HuH-7.5 (cell line): Measurements from ENCODE around the gene HDAC10.
A peak's percentile ranks its signal among the peaks of the same experiment; 100 is the strongest.

Experiments
- DNase-seq: peaks from one replicate; pipeline ENCODE4 v3.0.0; 2011; ENCODE audit warnings: low spot score

Gene HDAC10

DNA sequence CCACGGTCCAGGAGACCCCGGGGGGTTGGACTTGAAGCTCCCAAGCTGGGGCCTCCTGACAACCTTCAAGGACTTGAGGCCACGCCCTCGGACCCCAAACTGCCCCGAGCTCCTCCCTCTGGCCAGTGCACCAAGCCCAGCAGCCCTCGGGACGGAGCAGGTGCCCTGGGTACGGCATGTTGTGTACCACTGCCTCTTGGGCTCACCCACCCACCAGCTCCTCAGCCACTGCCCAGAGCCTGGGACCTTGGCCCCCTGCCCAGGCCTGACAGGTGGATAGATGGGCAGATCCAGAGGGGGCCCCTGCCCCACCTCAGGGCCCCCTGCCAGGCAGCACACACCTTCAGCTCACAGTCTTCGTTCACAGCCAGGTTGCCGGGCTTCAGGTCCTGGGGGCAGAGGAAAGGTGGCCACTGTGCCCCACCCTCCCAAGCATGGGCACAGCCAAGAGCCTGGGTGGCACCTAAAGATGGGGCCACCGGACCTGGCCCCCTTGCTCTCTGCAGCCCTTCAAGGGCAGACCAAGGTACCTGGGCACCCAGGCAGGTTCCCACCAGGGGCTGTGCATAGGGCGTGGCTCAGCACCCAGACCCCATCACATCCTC, 5.3 kb upstream of the HDAC10 start:
- no peak for DNase-seq

GRCh38 chr22:50255607-50256006, 4.5 kb upstream of the HDAC10 start:
- no peak for DNase-seq

DNA sequence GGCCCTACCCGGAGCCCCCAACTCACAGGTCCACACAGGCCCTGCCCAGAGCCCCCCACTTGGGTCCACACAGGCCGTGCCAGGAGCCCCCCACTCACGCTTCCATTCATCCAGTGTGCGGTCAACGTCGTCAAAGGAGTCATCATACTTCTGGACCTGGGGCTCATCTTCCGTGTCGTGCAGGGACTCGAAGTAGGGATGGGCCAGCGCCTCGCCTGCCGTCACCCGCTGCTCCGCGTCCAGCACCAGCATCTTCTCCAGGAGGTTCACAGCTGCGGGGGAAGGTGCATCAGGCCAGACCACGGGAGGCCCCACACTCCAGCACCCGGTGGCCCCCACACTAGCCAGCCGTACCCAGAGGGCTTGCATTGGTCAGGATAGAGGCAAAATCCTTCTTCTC, 4.0 kb upstream of the HDAC10 start:
- no peak for DNase-seq

DNA sequence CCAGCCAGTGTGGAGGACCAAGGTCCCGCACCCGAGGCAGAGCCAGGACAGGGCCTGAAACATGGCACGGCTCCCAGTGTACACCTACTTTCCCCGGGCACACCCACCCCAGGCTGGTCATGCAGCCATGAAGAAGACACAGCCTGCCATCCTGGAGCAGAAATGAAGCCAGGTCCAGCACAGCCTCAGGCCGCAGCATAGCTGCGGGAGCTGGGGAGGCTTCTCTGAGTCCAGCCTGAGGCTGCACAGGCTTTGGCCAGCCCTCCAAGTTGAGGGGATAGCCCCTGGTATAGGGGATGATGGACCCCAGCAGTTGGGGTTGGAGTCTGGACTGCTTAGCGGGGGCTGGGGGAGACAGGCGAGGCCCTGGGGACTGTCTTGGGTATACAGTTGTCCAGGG, 2.9 kb upstream of the HDAC10 start:
- no peak for DNase-seq

DNA sequence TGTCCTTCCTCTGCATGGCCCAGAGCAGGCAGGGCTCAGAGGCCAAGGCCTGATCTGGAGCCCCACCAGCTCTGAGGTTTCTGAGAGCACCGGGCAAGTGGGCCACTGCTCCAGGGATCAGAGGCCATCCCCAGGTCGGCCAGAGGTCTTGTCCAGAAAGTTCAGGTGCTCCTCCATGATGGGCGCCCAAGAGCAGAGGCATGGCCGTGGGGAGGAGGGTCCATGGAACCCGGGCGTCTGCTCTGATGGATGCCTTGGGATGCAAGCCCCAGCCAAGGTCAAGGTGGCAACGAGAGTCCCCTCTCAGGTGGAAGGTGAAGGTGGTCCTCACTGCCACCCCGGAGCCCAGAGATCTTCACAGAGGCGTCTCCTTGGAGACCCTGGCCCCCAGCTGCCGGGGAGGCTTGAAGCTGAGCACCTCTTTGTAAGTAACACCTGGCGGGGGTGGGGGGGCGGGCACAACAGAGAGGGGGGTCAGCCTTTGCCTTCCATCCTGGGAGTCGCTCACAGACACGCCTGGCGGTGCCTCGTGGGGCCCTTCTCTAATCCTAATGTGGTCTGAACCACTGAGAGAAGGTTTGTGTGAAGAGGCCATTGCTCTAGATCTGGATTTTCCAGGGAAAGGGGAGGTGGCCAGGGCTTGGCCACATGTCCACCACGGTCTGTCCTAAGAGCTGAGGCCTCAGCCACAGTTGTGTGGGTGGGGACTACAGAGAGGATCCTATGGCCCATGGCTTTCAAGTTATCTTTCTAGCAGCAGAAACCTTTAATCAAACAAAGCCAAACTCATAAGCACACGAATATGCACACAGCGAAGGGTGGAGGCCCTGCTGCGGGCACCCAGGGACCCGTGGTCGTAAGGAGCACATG, 2.2 kb upstream of the HDAC10 start:
- no peak for DNase-seq

DNA sequence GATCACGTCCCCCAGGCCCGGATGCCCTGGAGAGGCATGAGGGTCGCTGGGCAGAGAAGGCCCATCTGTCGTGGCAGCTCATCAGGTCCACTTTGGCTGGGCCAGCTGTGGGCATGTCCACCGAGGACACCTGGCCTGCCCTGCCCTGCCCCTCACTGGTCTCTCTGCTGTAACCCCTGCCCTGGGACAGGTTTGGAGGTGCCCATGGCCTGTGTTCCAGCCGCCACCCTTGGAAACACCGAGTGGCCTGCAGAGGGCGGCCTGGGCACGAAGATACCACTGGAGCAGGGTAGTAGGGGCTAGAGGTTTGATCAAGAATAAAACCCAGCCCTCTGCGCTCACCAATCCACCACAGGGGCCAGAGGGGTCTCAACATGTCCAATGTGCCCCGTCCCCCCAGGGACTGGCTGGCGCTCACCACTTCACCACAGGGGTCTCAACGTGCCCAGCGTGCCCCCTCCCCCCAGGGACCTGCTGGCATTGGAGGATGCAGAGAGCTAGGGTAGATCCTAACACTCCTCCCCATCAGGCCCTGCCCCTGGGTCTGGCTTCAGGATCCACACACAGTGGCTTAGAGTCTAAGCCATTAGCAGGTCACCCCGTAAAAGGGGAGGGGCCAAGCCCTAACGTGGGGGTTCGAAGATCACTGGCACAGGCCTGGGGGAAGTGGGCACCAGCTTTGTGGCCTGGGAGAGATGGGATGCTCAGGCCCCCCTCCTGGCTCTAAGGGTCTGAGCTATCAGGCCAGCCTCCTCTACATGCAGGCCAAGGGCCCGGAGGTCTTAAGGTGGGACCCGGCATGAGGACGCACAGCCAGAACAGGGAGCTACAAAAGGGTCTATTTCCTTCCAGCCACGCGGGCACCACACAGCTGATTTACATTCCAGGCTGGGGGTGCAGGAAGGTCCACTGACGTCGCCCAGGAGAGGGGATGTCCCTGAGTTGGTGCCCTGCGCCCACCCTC, 1.3 kb upstream of the HDAC10 start:
- DNase-seq, result peak; percentile 84

DNA sequence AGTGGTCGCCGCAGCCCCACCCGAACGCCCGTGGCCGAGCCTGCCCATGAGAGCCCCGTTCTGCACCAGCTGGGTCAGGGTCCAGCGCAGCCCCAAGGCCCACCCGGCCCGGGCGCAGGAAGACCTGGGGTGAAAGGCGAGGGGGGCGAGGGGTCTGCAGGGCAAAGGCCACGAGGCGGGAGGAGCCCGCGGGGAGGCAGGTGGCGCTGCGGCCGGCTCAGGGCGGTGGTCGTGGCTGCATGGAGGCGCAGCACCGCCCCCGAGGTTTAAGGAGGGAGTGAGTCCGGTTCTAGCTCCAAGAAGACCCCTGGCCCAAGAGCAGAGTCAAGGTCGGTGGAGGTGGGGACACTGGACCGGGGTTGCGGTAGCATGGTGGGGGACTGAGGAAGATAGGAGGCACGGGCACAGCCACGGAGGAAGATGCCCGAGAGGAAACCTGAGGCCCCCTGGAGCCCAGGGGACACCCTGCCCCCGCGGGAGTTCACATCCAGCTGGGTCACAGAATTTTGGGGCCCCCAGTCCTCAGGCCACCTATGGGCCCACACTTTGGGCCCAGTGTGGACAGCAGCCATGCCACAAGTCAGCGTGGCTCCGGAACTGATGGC, 514 bp upstream of the HDAC10 start:
- no peak for DNase-seq

DNA sequence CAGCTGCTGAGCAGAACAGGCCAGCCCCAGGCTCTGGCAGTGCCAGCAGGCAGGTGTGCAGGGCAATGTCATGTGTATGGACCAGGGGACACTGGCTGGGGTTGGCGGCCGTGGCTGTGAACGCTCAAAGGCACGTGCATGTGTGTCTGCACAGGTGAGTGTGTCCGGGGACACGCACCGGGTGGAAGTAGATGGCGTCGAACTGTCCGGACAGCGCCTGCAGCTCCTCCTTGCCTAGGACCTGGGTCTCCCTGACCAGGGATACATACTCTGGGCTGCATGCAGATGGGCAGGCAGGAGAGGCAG, 863 bp downstream of the HDAC10 start:
- DNase-seq, result no peak

DNA sequence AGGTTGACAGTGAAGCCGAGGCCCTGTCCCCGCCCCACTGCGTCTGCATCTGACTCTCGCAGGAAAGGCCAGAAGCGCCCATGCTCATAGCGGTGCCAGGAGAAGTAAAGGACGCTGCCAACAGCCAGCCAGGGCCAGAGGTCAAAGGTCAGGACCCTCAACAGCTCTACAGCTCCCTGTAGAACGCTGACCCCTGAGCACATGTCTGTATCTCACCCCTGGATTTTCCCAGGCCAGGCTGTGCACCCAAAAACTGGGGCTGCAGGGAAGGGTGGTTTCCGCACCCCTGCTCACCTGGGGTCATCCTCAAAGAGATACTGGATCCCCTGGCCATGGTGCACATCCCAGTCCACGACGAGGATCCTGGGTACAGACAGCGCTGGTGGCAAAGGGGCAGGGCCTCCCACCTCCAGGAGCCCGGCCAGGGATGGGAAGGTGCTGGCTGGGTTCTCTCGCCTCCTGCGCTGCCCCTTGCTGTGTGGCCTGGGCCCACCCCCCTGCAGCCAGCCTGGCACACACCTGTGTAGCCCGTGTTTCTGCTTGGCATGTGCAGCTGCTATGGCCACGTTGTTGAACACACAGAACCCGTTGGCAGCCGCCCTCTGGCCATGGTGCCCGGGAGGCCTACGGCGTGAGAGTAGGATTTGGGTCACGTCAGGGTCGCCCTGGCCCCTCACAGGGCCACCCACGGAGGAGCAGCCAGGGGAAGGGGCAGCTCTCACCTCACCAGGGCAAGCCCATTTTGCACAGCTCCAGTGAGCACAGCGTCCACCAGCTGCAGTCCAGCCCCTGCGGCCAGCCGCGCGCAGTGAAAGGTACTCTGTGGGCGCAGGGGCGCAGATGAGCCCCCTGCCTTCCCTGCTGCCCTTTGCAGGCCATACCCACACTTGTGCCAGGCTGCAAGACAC, 1.5 kb downstream of the HDAC10 start:
- DNase-seq, result no peak

DNA sequence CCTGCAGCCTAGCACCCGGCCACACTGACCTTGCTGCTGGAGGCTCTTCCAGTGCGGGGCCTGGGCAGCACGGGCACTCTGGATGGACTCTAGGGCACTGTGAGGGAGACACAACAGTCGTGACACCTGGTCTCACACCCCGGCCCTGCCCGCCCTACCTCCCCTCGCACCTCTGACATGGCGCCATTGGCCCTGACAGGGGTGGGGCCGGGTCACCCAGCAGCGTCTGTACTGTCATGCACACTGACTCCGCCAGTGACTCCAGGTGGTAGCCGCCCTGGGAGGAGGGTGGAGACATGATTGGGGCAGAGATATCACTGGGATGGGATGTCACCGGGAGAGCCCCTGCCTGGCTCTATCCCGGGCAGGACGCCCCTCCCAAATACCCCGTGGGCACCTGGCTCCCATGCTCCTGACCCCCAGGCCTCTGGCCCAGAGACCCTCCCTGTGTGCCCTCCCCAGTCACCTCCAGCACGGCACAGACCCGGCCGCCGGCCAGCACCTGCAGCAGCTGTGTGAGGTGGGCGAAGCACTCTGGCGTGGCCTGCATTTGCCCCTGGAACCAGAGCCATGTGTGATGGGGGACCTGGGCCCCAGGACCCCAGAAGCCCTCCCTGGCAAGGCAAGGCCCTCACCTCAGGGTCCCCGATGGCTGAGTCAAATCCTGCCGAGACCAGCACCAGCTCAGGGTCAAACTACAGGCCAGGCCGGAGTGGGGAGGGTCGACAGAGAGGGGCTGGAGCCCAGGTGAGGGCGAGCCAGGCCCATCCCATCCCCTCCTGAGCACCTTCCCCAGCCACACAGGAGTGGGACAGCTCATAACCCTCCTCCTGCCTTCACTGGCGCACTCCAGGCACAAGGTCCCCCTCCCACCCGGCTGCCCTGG, 2.6 kb downstream of the HDAC10 start:
- no peak for DNase-seq

- DNase-seq, result no peak
Observed at GRCh38 chr22:50247748-50248147, 3.3 kb downstream of the HDAC10 start.

GRCh38 chr22:50246242-50247175, 4.6 kb downstream of the HDAC10 start:
- peak; percentile 80 for DNase-seq

GRCh38 chr22:50245214-50246072, 5.6 kb downstream of the HDAC10 start:
- peak; percentile 61 for DNase-seq

GRCh38 chr22:50244420-50245213, 6.4 kb downstream of the HDAC10 start, which contains the start of gene TUBGCP6:
Gene TUBGCP6, minus strand, starts transcription at chr22:50245023. Its CDS starts 564 bp downstream, at chr22:50244459.
- DNase-seq, result peak; percentile 95

DNA sequence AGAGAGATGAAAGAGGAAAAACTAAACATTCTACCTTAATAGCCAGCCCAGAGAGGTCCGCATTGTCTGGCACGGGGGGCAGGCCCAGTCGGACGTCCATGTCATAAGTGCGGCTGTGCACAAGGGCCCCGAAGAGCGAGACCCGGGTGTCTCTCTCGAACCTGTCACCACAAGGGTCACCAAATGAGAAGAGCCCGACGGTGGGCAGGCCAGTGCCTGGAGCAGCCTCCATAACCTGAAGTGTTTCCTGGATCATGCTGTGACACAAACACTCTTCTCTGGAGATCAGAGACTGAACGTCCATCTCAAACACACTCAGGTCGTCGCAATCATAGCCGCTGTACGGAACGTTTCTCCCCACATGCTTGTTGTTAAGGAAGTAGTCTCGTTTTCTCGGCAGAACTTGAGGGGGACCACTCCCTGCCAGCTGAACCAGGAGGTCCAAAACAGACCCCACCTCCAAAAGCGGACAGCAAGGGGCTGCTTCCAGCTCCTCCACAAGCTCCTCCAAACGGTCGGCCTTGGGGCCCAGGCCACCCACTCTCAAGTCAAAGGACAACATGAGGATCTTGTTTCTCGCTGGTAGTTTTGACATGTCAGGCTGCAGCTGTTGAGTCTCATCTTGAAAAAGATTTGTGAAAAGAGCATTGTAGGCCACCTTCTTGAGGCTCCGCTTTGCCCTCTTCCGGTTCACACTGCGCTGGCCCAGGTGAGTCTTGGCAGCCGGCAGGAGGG, 7.2 kb downstream of the HDAC10 start:
- DNase-seq, result no peak

GRCh38 chr22:50242406-50242949, 8.6 kb downstream of the HDAC10 start:
- no peak for DNase-seq
